ES-I3 (cell line): ENCODE data around the gene GPRIN2.

Source experiments
- H3K36me3 ChIP-seq: 2 replicates; pipeline ENCODE4 v1.6.1; 2013; ENCODE audit warnings: mild to moderate bottlenecking, low read length, control low read depth, moderate library complexity; ENCODE audit not compliant: insufficient read depth
- H3K4me1 ChIP-seq: 2 replicates; pipeline ENCODE4 v1.6.1; 2013; ENCODE audit warnings: mild to moderate bottlenecking, control low read depth, low read length; ENCODE audit not compliant: insufficient read depth
- H3K9ac ChIP-seq: 2 replicates; pipeline ENCODE4 v1.6.1; 2013; ENCODE audit warnings: low read depth, mild to moderate bottlenecking, low read length, moderate library complexity
- H3K9me3 ChIP-seq: 2 replicates; pipeline ENCODE4 v1.6.1; 2013; ENCODE audit warnings: mild to moderate bottlenecking, low read length, moderate library complexity; ENCODE audit not compliant: control insufficient read depth, insufficient read depth

GPRIN2 gene

DNA sequence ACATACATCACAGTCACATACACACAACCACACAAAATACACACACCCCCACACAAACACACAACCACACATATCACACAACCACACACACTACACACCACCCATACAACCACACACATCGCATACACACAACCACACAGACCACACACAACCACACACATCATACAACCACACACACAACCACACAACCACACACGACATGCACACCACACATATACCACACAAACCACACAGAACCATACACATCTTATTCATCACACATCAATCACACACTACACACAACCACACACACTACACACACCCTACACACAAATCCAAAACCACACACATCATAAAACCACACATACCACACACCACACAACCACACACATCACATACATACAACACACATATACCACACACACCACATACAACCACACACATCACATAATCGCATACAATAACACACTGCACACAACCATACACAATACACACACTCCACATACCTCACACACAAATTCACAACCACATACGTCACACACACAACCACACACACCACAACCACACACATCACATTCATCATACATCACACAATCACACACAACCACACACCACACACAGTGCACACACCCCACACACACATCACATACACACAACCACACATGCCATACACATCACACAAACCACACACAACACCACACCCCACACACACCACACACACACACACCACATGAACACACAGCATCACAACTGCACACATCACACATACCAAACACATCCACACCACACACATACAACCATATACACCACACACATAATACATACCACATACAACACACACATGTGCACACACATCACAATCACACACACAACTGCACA is 30.4 kb downstream of the GPRIN2 start:
- Histone ChIP-seq H3K36me3 (no peaks in the 10 kb centered on the region), H3K4me1 (peaks cover 8% of the 10 kb centered on the region; the same call in 1 of the 2 replicates), H3K9ac (no peak overlapping the region), H3K9me3 (no peaks in the 10 kb centered on the region)

DNA sequence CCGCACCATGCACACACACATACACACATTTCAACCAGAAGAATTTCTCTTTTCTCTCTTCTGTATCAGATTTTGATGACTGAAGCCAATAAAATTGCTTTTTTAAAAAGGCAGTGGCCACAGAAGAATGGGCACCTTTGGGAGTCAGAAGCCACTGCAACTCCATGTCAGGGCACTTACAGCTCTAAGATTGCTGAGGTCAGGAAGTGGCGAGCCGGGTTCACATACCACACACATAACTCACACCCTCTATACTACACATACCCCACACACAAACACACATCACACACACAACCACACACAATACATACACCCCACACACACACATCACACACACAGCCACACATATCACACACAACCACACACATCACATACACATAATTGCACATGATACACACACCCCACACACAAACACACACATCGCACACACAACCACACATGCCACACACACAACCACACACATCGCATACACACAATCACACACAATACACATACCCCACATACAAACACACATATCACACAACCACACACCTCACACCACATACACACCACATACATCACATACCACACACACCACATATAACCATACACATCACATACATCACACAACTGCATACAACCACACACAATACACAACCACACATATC is 31.2 kb downstream of the GPRIN2 start:
- Histone ChIP-seq H3K9me3 (no peaks in the 10 kb centered on the region), H3K36me3 (no peaks in the 10 kb centered on the region), H3K4me1 (peaks cover 8% of the 10 kb centered on the region; the same call in 1 of the 2 replicates), H3K9ac (no peak overlapping the region)

DNA sequence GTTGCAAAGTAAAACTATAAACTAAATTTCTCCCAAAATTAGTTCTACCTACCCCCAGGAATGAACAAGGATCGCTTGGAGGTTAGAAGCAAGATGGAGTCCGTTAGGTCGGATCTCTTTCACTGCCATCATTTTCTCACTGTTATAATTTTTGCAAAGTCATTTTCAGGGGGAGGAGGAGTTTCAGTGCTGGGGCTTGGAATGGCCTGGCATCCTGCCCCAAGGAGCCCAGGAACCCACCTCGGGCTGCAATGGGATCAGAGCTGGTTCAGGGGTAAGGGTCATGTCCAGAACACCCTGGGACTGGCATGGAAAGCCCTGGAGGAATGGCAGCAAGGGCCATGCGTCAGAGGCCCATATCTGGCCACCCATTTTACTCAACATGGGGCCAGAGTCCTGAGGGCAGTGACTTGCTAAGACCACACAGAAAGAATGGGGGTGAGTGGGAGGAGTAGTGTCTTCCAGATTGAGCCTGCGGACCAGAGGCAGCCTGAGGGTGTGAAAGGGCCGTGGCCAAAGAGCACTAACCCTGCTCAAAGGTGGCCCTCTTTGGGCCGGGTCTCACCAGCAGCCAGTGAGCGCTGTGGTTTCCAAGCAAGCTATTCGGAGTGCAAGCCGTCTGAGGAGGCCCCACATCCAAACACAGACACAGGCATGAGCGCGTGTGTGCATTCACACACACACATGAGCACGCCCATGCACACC is 31.8 kb downstream of the GPRIN2 start:
- H3K36me3 ChIP-seq = no peaks in the 10 kb centered on the region
- no peak overlapping the region for H3K9ac ChIP-seq
- peaks cover 8% of the 10 kb centered on the region; the same call in 1 of the 2 replicates for H3K4me1 ChIP-seq
- no peaks in the 10 kb centered on the region for H3K9me3 ChIP-seq

DNA sequence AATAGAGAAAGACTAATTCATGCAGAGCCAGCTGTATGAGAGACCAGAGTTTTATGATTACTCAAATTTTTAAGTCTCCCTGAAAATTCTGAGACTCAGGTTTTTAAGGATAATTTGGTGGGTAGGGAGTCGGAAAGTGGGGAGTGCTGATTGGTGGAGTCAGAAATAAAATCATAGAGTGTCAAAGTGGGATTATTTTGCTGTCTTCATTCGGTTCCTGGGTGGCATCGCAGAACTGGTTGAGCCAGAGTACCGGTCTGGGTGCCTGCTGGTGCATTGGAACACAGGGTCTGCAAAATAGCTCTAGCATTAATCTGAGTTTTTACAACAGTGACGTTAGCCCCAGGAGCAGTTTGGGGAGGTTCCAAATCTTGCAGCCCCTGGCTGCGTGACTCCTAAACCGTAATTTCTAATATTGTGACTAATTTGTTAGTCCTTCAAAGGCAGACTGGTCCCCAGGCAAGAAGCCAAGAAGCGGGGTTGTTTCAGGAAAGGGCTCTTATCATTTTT is 32.4 kb downstream of the GPRIN2 start:
- Histone ChIP-seq H3K9me3 (no peaks in the 10 kb centered on the region), H3K36me3 (no peaks in the 10 kb centered on the region), H3K9ac (no peak overlapping the region), H3K4me1 (peaks cover 8% of the 10 kb centered on the region; the same call in 1 of the 2 replicates)

DNA sequence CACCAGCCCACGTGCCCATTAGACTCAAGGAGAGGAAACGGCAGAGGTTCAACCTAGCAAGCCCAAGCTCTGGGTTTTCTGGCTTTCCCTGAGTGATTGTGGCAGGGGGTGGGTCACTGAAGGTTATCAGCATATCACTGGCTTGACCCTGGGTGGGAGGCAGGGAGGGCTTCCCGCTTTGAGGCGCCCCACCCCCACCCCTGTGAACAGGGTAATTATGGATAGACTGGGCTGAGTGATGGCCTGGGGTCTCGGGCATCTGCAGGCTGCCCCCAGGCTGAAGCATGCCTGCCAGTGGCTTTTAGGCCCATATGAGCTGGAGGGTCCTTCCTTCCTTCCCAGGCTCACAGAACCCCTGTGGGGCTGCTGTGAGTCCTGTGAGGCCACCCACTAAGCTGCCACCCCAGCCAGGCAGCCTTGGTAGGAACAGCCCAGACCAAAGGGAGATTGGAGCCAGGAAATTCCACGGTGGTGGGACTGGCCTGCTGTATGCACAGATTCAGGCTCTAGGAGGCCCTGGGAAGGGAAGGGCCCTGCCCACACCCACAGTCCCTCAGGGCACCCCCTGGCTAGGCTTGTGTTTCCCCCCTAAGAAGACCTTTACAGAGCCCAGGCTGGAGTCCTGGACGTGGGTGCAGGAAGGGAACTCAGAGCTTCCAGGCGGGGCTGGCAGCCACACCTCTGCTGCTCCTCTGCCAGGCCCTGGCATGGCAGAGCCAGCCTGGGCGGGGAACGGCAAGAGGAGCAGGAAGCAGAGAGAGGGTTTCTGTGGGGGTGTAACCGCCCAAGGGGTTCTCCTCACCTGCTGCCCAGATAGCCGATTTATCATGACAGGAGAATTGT is 33.1 kb downstream of the GPRIN2 start:
- H3K9me3 ChIP-seq = no peaks in the 10 kb centered on the region
- H3K9ac ChIP-seq = no peak overlapping the region
- no peaks in the 10 kb centered on the region for H3K36me3 ChIP-seq
- peaks cover 8% of the 10 kb centered on the region; the same call in 1 of the 2 replicates for H3K4me1 ChIP-seq

DNA sequence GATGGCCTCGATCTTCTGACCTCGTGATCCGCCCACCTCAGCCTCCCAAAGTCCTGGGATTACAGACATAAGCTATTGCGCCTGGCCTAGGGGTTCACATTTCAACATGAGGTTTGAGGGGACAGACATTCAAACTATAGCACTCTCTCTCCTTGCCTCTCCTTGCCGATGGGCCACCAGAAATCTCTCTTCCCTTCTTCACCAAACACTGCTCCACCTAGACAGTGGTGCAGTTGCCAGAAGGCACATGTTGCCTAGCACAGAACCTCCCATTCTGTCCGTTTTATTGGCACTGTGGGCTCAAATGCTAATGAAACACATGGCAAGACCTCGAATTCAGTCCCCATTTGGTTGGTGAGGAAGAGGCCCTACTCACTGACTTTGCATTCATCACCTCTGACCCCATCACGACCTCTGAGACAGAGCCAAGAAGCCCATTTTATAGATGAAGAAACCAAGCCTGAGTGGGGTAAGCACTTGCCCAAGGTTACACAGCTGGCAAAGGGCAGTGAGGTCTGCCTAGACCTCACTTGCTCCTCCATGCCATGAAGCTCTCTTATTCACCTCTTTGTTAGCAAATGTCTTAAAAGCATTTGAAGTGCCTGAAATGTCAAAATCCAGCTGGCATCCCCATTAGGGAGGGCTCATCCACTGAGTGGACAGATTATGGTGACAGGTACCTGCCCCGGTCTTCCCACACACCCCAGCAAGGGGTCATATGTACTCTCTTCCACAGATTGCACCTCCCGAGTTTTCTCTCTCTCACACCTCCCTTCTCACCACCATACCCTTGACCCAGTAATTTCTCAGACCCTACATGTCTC is 34.0 kb downstream of the GPRIN2 start:
- Histone ChIP-seq H3K36me3 (no peaks in the 10 kb centered on the region), H3K4me1 (peaks cover 8% of the 10 kb centered on the region; the same call in 1 of the 2 replicates), H3K9ac (no peak overlapping the region), H3K9me3 (no peaks in the 10 kb centered on the region)

DNA sequence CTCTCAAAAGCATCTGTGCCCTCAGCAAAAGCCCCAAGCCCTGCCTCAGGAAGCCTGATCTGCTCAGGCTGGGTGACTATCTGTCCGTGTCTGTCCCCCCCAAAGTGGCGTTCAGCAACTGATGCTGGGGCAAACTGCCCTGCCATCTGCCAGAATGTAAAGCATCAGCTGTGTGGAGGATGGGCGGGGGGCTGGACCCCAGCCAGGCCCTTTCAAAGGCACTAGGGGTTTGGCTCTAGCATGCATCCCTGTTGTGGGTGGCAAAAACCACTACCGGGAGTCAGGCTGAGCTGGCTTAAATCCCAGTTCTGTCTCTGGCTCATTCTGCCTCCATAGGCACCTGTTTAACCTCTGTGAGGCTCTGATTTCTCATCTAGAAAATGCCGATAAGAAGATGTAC is 35.5 kb downstream of the GPRIN2 start:
- H3K36me3 ChIP-seq = no peaks in the 10 kb centered on the region
- no peaks in the 10 kb centered on the region for H3K9me3 ChIP-seq
- H3K4me1 ChIP-seq = peaks cover 19% of the 10 kb centered on the region; the same call in 1 of the 2 replicates
- H3K9ac ChIP-seq = no peak overlapping the region

DNA sequence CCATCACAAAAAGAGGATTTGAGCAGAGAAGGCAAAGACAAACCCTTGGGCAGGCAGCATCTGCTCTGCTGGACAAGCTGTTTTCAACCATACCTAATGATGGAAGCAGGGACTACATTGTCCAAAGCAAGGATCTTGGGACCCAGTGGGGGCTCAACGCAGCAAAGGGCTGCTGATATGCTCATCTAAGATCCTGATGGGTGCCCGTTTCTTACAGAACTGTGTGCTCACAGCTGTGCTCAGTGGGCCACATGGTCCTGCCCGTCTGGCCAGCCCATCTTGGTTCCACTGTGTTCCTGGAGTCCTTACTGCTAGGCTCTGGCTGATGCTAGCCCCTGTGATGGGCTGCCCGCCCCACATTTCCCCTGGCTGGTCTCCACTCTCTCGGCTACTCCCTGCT is 36.1 kb downstream of the GPRIN2 start:
- Histone ChIP-seq H3K9ac (no peak overlapping the region), H3K4me1 (peaks cover 19% of the 10 kb centered on the region; the same call in 1 of the 2 replicates), H3K9me3 (no peaks in the 10 kb centered on the region), H3K36me3 (no peaks in the 10 kb centered on the region)

DNA sequence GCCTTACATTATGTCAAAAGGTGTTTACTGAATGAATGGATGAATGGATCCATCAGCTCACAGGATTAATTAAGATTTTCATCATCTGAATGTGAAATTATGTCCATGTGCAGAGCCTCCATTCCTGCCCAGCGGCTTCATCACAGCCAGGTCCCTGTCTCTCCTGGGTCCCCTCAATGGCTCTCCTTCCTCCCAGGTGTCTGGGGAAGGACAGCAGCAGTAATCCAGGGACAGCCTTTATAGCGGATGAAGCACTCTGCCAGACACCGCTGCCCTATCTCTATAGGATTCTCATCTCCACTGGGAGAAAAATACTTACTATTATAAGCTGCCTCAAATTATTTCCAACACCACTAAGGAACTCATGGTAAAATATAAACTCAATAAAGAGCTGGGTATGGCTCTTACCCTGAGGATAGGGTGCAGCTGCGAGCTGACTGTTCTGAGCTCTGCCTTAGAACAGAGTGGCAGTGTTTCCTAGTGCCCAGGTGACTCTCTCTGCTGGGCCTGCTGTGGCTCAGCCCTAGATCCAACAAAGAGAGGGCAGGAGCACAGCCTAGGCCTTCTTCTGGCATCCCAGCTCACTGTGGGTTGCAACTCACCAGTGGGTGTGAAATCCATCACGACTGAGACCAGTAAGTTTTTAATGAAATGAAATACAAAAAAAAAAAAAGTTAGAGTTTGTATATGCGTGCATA is 38.3 kb downstream of the GPRIN2 start:
- no peaks in the 10 kb centered on the region for H3K36me3 ChIP-seq
- peaks cover 13% of the 10 kb centered on the region; the same call in 1 of the 2 replicates for H3K4me1 ChIP-seq
- H3K9ac ChIP-seq = no peak overlapping the region
- H3K9me3 ChIP-seq = no peaks in the 10 kb centered on the region

DNA sequence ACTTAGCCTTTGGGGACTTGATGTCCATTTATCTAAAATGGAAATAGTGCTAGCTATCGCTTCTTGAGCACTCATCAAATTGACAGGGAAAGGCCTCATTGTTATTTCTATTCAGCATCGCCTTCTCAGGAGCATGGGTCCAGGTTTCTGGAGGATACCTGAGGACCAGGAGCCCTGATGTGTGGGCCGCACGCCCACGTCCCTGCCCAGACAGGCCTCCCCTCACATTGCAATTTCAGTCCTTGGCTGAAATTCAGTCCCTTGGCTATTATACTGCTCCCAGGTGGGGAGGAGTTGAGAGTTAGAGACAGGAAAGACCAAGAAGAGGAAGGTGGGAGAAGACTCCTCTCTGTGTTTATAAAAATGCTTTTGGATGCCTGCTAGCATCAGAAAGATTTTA is 38.9 kb downstream of the GPRIN2 start:
- no peak overlapping the region for H3K9ac ChIP-seq
- H3K9me3 ChIP-seq = no peaks in the 10 kb centered on the region
- no peaks in the 10 kb centered on the region for H3K36me3 ChIP-seq
- H3K4me1 ChIP-seq = peaks cover 10% of the 10 kb centered on the region; the same call in 1 of the 2 replicates

DNA sequence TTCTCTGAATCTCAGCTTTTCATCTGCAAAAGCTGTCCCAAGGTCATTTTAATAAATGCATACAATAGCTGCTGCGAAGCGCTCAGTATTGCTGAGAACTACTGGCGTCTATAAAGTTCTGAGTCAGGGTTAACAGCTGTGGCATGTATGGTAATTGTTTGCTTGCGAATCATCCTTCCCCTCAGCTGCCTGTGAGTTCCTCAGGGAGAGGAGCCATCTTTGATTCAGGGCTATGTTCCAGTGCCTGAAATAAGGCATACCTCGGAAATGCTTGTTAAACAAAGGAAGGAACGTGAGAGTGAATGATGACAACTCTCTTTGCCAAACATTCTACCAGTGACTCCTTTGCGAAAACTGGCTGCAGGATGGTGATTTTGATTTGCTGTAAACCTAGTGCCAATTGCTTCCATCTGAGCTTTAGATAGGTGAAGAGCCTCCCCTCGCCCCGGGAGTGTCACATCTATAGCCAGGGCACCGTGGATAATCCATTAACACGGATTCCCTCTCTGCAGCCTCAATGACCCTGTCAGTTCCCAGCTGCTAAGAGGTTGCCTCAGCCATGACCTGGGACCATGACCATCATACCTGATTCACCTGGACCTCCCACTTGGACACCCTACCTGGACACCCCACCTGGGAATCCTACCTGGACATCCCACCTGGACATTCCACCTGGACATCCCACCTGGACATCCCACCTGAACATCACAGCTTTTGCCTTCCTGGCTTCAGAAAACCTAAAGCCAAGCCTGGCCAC is 39.6 kb downstream of the GPRIN2 start:
- H3K4me1 ChIP-seq = peaks cover 10% of the 10 kb centered on the region; the same call in 1 of the 2 replicates
- no peaks in the 10 kb centered on the region for H3K36me3 ChIP-seq
- H3K9me3 ChIP-seq = no peaks in the 10 kb centered on the region
- H3K9ac ChIP-seq = no peak overlapping the region

DNA sequence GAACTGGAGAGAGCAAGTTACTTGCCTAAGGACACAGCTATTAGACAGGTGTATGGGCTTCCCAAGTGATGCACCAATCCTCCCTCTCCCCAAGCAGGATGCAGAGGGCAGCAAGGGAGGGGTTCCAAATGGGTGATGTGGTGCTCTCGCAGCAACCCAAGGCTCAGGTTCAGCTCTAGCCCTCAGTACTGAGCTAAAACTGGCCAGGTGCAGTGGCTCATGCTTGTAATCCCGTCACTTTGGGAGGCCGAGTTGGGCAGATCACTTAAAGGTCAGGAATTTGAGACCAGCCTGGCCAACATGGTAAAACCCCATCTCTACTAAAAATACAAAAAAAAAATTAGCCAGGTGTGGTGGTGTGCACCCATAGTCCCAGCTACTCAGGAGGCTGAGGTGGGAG is 40.7 kb downstream of the GPRIN2 start:
- H3K36me3 ChIP-seq = no peaks in the 10 kb centered on the region
- no peaks in the 10 kb centered on the region for H3K9me3 ChIP-seq
- peaks cover 10% of the 10 kb centered on the region; the same call in 1 of the 2 replicates for H3K4me1 ChIP-seq
- H3K9ac ChIP-seq = no peak overlapping the region
